ENCODE measurements around the gene ANGPT4.

Gene ANGPT4

GRCh38 chr20:881783-882144 is 34.4 kb downstream of the ANGPT4 start:
- no peak for TF ChIP-seq CTCF (IDR thresholded peaks at IDR 0.05; ENCODE audit: low read depth, low read length, missing control alignments)
- Histone ChIP-seq H3K36me3 (replicated peaks) (no peaks in the 10 kb centered on the region), H3K4me3 (ENCODE audit: low read depth, low read length) (no peak overlapping the region), H3K27ac (no peak overlapping the region), H3K27me3 (replicated peaks) (peaks cover 2% of the 10 kb centered on the region)
- in situ Hi-C loops (cut with HindIII; ENCODE audit: low pct_ligation_motif_present, low sequenced_read_pairs) = no loop called here
- DNase-seq = no peak

- no peaks in the 10 kb centered on the region for H3K36me3 ChIP-seq (replicated peaks)
- H3K27ac ChIP-seq = no peak overlapping the region
- in situ Hi-C loops (cut with HindIII; ENCODE audit: low pct_ligation_motif_present, low sequenced_read_pairs) = no loop called here
- TF ChIP-seq CTCF (IDR thresholded peaks at IDR 0.05; ENCODE audit: low read depth, low read length, missing control alignments) = no peak
- peaks cover 2% of the 10 kb centered on the region for H3K27me3 ChIP-seq (replicated peaks)
- no peak overlapping the region for H3K4me3 ChIP-seq (ENCODE audit: low read depth, low read length)
- peak; percentile 33 for DNase-seq
Measured at GRCh38 chr20:881051-881782, 34.9 kb downstream of the ANGPT4 start.

- no peak overlapping the region for H3K27ac ChIP-seq
- H3K27me3 ChIP-seq (replicated peaks) = no peaks in the 10 kb centered on the region
- TF ChIP-seq CTCF (IDR thresholded peaks at IDR 0.05; ENCODE audit: low read depth, low read length, missing control alignments) = no peak
- no peaks in the 10 kb centered on the region for H3K36me3 ChIP-seq (replicated peaks)
- DNase-seq = no peak
- no peak overlapping the region for H3K4me3 ChIP-seq (ENCODE audit: low read depth, low read length)
- in situ Hi-C loops (cut with HindIII; ENCODE audit: low pct_ligation_motif_present, low sequenced_read_pairs) = no loop called here
Measured at GRCh38 chr20:879626-880025, 36.5 kb downstream of the ANGPT4 start.

GRCh38 chr20:878511-879307 is 37.4 kb downstream of the ANGPT4 start:
- no peak overlapping the region for H3K27ac ChIP-seq
- in situ Hi-C loops (cut with HindIII; ENCODE audit: low pct_ligation_motif_present, low sequenced_read_pairs) = no loop called here
- no peak for TF ChIP-seq CTCF (IDR thresholded peaks at IDR 0.05; ENCODE audit: low read depth, low read length, missing control alignments)
- H3K36me3 ChIP-seq (replicated peaks) = no peaks in the 10 kb centered on the region
- no peak overlapping the region for H3K4me3 ChIP-seq (ENCODE audit: low read depth, low read length)
- H3K27me3 ChIP-seq (replicated peaks) = no peaks in the 10 kb centered on the region
- DNase-seq = no peak

- no peak overlapping the region for H3K27ac ChIP-seq
- no peak for DNase-seq
- no peaks in the 10 kb centered on the region for H3K36me3 ChIP-seq (replicated peaks)
- no peaks in the 10 kb centered on the region for H3K27me3 ChIP-seq (replicated peaks)
- no peak overlapping the region for H3K4me3 ChIP-seq (ENCODE audit: low read depth, low read length)
- in situ Hi-C loops (cut with HindIII; ENCODE audit: low pct_ligation_motif_present, low sequenced_read_pairs) = no loop called here
- TF ChIP-seq CTCF (IDR thresholded peaks at IDR 0.05; ENCODE audit: low read depth, low read length, missing control alignments) = no peak
Measured at GRCh38 chr20:877814-878213, 38.3 kb downstream of the ANGPT4 start.
